Neutrophil (primary cell): ENCODE measurements around the gene SEMA3C.

Experiments
- H3K27ac ChIP-seq: fragments of 200-600 bp; sonication (generic); 2 replicates; pipeline ENCODE4 v1.5.1; 2016; ENCODE audit warnings: mild to moderate bottlenecking, moderate library complexity
- H3K27me3 ChIP-seq: fragments of 200-600 bp; sonication (generic); 2 replicates; pipeline ENCODE4 v1.6.0; 2016; ENCODE audit warnings: mild to moderate bottlenecking
- H3K36me3 ChIP-seq: fragments of 200-600 bp; sonication (generic); 2 replicates; pipeline ENCODE4 v1.5.1; 2017
- H3K4me1 ChIP-seq, 2 experiments: fragments of 200-600 bp in 1 of 2; sonication (generic) in 1 of 2; 1 replicate in 1 of 2; 2 replicates in 1 of 2; pipeline versions ENCODE4 v1.5.1 to v1.6.1; 2013 to 2016; ENCODE audit warnings: low read depth in 1 of 2, low read length in 1 of 2, mild to moderate bottlenecking in 1 of 2, moderate library complexity in 1 of 2; ENCODE audit not compliant: control insufficient read depth in 1 of 2, insufficient read depth in 1 of 2
- H3K4me3 ChIP-seq, 2 experiments: fragments of 200-600 bp in 1 of 2; sonication (generic) in 1 of 2; 1 replicate in 1 of 2; 2 replicates in 1 of 2; pipeline ENCODE4 v1.5.1; 2013 to 2016; ENCODE audit warnings: low read depth in 1 of 2, low read length in 1 of 2, mild to moderate bottlenecking in 1 of 2, moderate library complexity in 1 of 2
- H3K9me3 ChIP-seq: fragments of 200-600 bp; sonication (generic); 2 replicates; pipeline ENCODE4 v1.5.1; 2016
- TF ChIP-seq, protein P1 (sequence below): fragments of 200-600 bp; sonication (generic); IDR thresholded peaks from 2 replicates; pipeline ENCODE4 v1.5.1; 2016; ENCODE audit warnings: antibody characterized with exemption

Gene SEMA3C

GRCh38 chr7:80856769-80857168, 62.1 kb downstream of the SEMA3C start:
- Histone ChIP-seq H3K27me3 (no peaks in the 10 kb centered on the region), H3K4me1 (no peaks in the 10 kb centered on the region), H3K4me3 (no peak overlapping the region), H3K27ac (no peak overlapping the region), H3K9me3 (no peaks in the 10 kb centered on the region), H3K36me3 (no peaks in the 10 kb centered on the region)
- TF ChIP-seq, protein P1, sequence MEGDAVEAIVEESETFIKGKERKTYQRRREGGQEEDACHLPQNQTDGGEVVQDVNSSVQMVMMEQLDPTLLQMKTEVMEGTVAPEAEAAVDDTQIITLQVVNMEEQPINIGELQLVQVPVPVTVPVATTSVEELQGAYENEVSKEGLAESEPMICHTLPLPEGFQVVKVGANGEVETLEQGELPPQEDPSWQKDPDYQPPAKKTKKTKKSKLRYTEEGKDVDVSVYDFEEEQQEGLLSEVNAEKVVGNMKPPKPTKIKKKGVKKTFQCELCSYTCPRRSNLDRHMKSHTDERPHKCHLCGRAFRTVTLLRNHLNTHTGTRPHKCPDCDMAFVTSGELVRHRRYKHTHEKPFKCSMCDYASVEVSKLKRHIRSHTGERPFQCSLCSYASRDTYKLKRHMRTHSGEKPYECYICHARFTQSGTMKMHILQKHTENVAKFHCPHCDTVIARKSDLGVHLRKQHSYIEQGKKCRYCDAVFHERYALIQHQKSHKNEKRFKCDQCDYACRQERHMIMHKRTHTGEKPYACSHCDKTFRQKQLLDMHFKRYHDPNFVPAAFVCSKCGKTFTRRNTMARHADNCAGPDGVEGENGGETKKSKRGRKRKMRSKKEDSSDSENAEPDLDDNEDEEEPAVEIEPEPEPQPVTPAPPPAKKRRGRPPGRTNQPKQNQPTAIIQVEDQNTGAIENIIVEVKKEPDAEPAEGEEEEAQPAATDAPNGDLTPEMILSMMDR, result no peak

DNA sequence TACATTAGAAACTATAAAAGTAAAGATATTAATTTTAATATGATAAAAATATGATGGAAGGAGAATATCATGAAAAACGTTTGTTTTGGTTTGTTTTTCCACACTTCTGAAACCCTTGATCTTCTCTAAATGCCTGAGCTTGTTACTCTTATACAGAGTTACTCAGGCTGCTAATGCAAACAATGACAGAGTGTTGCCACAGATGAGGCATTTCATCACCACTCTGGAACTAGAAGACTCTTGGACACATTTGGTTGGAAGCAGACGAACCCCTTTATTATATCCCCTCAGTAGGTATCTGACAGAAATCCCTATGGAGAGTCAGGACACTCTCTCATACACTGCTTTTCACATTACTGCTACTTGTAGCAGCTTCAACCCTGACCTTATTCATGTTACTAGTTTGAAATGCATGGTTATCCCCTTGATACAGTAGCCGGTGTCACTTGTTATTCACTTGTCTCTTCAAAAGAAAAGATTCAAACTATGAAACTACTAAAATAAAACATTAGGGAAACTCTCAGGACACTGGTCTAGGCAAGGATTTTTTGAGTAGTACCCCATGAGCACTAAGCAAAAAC, 66.9 kb downstream of the SEMA3C start:
- H3K9me3 ChIP-seq, result no peaks in the 10 kb centered on the region
- H3K27ac ChIP-seq, result no peak overlapping the region
- TF ChIP-seq, protein P1, result no peak
- no peaks in the 10 kb centered on the region for H3K27me3 ChIP-seq
- H3K36me3 ChIP-seq, result no peaks in the 10 kb centered on the region
- no peak overlapping the region for H3K4me3 ChIP-seq
- no peaks in the 10 kb centered on the region for H3K4me1 ChIP-seq

DNA sequence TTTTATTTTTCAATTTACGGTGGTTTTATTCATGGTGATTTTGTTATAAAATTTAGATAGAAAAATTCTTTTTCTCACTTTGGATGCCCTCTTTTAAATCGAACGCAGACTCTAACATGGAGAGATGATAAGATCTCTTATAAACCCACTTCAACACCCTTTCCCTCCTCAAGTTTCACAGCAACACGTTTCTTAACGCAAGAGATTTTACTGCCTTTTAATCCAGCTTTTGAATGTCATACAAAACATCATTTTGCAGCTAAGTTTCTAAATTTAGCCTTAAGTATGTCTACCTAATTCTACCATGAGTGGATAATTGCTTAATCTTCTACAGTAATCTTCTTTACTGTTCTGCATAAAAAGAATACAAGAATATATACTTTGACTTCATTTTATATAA, 70.0 kb downstream of the SEMA3C start:
- Histone ChIP-seq H3K9me3 (no peaks in the 10 kb centered on the region), H3K27ac (no peak overlapping the region), H3K36me3 (no peaks in the 10 kb centered on the region), H3K4me3 (no peak overlapping the region), H3K4me1 (peaks cover 13 to 14% of the 10 kb centered on the region in 2 experiments), H3K27me3 (no peaks in the 10 kb centered on the region)
- TF ChIP-seq, protein P1, result no peak

DNA sequence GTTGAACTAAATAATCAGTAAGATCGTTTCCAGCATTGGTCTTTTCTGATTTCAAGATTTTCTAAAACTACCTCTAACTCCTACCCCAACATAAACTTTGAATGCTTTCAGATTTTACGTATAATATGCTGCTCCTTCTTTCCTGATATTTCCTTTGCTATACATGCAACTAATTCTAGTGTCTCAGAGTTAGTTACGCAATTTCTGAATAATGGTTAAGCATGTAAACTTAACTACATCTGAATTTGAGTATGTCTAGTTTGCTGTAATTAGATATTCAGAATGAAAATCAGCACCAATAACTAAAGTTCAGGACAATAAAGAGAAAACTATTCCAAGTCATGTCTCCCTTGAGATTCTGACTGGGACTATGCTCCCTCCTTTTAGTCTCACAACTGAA, 71.0 kb downstream of the SEMA3C start:
- TF ChIP-seq, protein P1, result no peak
- Histone ChIP-seq H3K4me3 (no peak overlapping the region), H3K27me3 (no peaks in the 10 kb centered on the region), H3K9me3 (no peaks in the 10 kb centered on the region), H3K4me1 (peaks cover 15% of the 10 kb centered on the region in 2 experiments), H3K36me3 (no peaks in the 10 kb centered on the region), H3K27ac (no peak overlapping the region)

GRCh38 chr7:80847027-80847426, 71.8 kb downstream of the SEMA3C start:
- Histone ChIP-seq H3K36me3 (no peaks in the 10 kb centered on the region), H3K27ac (no peak overlapping the region), H3K4me1 (peaks cover 23% of the 10 kb centered on the region in 2 experiments), H3K9me3 (no peaks in the 10 kb centered on the region), H3K4me3 (no peak overlapping the region), H3K27me3 (no peaks in the 10 kb centered on the region)
- TF ChIP-seq, protein P1, result no peak
